LHCN-M2 (cell line): ENCODE measurements around the gene TLE1. TPM values are rescaled to one million over a fixed set of nuclear protein-coding genes. Genes with fewer than 3 reads are reported as not detected.
"Not testable (repeated sequence)": the region's sequence is repeated elsewhere in the genome, so short reads cannot be mapped to it uniquely, and the experiment has no call there.

ENCODE experiments used
- DNase-seq: peaks from one replicate; pipeline ENCODE4 v3.0.0-alpha.2; 2012; ENCODE audit warnings: low read depth
- total RNA-seq: library from RNA; depleted of rRNA; stranded (reverse); fragments of >200 nt; gene quantifications from 2 replicates; pipeline ENCODE4 v1.2.3, GENCODE V29; 2014

The TLE1 gene
- total RNA-seq, 1 experiment from 2014 or later = 40.3 TPM

DNA sequence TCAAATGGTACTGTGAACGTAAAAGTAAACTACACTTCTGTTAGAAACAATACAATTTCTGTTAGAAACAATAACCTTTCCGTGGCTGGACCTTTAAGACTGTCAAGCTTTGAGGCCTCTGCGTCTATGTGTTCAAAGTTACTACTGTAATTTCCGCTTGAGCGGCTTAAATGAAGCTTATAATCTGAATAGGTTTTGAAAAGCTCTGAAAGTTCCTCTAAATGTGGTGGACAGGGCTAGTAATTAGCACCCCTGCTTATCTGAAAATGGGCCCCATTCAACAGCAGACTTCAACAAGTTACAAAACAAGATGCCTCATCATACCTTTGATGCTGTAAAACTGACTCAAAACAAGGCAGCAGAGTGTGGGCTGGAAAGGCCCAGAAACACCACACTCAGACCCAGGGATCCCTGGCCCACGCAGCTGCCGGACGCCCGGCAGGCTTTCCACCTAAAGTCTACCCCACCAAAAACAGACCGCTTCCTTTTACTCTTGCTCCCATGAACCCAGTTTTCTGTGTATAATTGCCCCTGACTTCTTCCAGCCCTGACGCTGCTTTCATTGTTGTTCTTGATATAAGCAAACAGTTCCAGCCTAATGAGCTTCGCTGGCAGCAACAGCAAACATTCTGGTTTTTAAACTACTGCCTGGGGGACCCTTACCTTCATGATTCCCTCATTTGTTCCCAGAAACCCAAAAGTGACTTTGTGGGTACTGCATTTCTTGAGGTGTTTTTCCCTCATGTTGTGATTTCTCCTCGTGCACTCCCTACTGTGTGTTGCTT, 66.7 kb downstream of the TLE1 start:
- DNase-seq = no peak

DNA sequence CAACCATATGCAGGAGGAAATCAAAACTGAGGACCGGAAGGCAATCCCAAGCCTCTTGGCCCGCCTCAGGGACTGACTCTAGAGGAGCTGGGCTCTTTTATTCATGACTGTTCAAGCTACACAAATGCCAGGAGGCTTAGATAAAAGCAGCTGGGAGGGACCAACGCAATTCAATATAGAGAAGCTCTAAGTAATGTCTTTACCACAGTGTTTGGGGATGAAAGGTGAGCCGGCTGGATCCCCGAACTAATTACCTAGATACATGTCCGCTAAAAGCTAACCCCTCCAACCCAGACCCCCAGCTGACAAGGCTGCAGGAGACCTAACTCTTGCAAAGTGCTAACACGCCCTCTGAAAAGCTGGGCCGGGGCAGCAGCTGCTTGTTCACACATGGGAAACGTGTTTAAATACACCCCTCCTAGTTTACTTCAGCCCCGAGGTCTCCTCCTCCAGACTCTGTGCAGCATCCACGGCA, 67.5 kb downstream of the TLE1 start:
- no peak for DNase-seq

DNA sequence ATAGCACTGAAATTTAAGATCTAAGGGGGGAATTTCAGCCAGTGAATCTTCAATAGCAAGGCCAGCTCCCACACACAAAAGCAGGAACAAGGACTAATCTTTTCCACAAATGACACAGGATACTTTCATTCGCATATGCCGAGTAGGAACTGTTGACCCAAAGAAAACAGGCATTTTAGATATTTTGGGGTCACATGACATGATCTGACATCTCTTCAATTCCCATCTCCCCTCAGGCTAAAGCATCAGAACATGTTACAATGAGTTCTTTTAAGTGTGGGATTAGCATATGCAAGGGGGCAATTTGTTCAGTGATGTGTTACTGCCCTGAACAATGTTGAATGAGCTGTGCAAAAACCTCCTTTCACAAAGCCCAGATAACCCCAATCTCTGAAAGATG, 68.2 kb downstream of the TLE1 start:
- DNase-seq = no peak

DNA sequence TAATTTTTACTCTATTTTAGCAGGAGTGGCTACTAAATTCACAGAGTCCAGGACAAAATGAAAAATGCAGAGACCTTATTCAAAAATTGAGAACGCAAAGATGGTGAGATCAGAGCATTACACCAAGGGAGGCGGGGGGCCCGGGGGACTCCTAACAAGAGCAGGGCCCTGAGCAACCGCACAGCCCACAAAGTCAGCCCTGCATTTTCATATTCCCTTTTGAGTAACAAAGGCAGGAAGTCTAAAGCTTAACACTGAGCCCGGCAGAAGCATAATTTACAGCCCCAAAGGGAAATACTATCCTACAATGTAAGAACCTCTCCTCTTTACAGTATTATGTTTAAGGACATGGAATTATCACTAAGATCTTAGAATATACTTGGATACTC, 69.4 kb downstream of the TLE1 start:
- no peak for DNase-seq

DNA sequence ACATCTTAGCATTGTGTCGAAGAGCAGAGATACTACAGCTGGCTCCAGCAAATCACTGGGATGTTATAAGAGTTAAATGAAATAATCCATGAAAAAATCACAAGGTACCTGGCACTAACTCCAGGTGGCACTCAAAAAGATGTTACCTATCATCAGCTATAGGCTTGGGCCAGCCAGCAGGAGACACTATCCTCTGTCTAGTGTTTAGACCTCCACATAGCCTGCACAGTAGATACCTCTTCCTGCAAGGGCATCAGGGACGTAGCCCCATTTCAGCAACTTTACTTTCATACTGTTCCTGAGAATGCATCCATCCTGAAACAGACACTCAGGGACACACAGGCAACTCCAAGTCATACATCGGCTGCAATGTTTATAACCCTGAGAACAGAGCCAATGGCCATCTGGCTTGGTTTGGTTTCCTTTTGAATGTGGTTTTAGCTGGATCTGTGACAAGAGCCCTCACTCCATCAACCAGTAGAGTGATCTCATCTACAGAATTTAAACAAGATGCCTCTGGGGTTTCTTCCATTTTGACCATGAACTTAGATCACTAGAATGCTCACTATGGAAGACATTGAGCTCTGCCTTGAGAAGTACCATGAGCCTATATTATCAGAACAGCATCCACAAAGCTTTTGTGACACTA, 69.9 kb downstream of the TLE1 start:
- DNase-seq = peak; percentile 45

DNA sequence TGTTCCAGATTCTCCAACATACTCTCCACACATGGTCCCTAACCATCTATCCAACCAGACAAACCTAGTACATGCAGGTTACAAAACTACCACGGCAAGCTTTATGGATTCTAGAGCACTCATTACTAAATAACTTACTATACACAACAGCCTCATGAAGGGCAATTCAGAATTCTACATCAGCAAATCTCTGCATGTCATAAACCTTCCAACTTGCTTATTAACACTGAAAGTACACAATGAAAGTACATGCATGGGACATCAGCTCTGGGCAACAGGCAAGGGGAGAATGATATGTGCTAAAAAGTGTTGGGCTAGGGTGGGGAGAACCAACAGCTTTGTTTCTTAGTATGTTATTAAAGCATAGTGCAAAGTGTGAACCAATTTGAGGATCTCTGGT, 70.4 kb downstream of the TLE1 start:
- DNase-seq = no peak

DNA sequence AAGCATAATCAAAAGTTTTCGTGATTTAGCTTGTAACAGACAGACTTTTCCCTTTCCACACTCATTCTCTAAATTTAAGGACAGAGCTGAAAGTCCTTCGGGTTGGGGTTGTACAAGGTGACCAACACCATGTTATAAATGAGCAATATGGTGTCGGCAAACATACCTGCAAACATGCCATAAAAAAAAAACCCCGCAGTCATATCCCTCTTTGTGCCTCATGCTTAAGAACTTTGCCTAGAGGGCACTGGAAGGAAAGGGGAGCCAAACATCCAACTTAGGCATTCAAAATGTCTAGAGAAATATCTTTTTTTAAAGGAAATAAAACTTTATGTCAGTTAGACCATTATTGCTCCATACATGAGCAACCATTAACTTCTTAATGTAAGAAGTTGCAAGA, 73.2 kb downstream of the TLE1 start:
- no peak for DNase-seq

DNA sequence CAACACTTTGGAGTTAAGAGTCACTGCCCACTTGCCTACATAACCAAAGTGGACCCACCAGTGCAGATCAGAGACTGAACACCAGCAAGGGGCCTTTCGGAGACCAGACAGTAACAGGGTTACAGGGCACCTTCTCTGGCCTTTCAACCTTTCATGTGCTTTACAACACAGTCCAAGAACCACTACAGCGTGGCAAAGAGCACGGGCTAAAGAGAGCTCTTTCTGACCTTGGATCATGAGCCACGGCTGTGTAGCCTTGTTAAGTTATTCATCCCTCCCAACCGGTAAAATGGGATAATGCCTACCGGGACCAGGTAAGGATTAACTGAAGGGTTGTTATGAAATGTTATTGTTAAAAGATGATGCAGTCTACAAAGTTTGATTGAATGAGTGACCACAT, 75.0 kb downstream of the TLE1 start:
- DNase-seq = no peak

DNA sequence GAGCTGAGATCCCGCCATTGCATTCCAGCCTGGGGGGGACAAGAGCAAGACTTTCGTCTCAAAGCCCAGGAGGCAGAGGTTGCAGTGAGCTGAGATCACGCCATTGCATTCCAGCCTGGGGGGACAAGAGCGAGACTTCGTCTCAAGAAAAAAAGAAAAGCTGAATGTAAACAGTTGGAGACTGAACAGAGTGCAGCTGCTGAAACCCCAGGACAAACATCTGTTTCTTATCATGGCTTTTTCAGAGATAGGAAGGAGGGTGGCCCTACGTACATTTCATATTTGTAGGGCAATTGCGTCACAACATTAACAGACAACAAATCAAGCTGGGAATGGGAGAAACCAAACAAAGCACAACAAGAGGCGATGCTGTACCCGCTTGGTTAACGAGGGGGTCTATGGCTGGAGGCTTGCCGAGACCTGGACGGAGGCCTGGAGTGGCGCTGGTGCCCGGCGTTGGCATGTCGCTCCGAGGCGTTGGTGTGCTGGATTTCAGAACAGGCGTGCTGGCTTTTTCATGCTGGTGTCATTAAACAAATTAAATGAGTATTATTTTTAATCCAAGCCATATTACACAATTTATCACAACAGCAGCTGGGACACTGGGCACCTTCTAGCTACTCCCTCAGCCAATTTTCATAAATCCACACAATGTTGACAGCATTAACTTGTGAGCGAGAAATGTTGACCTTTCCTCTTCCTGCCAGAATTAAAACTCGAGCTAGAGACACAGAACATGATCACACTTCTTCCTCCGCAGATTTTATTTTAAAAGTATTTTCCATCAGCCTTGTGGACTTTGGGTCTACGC, 76.1 kb downstream of the TLE1 start:
- no peak for DNase-seq

DNA sequence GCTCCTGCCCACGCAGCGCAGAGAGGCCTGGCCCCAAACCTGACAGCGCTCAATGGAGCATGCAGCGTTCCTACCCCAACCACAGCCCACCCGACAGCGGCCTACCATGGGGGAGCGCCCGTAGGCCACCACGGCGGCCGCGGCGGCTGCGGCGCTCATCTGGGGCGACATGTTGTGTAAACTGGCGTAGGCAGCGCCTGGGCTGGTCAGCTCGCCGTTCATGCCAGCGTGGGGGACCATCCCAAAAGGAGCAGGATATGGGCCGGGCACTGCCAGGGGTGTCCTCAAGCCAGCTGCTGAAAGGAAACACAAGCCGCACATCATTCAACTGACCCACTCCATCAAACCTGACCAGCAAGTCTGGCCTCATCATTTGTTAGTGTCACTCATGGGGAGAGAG, 77.7 kb downstream of the TLE1 start:
- no peak for DNase-seq

DNA sequence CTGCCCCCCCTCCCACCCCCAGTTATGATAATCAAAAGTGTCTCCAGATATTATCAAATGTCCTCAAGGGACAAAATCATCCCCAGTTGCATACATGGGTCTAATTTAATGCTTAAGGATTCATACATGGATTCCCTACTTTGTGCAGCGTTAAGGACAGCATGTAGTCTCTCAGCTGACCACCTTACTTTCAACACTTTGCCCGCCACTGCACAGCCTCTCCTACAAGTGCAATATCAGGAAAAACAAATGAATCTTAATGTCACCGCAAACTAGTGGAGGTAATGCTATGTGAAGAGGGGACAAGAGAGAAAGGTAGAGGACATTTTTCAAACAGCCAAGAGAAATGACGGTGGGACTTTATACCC, 78.6 kb downstream of the TLE1 start:
- DNase-seq = no peak

DNA sequence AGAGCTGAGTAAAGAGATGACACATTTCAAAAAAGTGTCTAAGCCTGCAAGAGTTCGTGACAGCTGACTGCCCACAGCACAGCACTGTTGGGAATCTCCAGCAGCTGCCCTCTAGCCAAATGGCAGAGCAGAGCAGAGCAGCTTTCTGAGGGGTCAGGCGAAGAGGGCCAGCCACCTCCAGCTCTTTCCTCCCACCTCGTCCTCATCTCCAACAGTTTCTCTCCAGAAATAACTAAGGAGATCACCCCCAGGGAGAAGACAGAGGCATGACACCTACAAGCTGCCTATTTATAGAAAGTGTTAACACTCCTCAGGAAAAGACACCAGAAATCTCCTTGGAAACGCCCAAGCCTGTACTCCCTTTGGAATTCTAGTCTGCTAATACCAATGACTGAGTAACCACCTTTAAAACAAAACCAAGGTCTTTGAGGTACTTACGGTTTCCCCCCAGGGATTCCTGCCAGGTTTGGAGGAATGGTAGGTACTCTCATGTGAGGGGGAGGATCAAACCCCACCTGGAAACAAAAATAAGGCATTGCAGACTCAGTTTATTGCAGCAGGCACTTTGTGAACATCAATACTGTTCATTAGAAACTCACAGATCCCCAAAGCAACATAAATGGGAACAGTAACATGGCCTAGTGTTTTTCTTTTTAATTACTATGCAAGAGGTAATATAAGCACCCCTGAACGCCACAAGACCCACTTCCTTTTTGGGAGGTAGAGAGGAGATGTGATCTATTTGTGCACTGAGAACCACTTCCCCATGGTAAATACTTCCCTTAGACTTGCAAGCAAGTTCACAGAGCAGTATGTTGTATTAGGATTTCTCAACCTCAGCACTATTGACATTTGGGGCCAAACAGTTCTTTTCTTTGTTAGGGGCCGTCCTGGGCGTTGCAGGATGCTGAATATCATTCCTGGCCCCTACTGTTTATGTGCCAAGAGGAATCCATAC, 79.3 kb downstream of the TLE1 start:
- peak; percentile 85 for DNase-seq

DNA sequence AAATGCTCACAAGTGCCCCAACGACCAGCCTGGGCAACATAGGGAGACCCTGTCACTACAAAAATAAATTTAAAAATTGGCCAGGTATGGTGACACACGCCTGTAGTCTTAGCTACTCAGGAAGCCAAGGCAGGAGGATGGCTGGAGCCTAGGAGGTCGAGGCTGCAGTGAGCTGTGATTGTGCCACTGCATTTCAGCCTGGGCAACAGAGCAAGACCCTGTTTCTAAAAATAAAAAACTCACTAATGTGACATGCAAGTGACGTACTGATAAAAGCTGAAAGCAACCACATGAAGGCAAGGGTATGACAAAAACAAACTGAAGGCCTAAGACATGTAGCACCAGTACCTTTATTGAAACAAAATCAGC, 81.1 kb downstream of the TLE1 start:
- DNase-seq = no peak

DNA sequence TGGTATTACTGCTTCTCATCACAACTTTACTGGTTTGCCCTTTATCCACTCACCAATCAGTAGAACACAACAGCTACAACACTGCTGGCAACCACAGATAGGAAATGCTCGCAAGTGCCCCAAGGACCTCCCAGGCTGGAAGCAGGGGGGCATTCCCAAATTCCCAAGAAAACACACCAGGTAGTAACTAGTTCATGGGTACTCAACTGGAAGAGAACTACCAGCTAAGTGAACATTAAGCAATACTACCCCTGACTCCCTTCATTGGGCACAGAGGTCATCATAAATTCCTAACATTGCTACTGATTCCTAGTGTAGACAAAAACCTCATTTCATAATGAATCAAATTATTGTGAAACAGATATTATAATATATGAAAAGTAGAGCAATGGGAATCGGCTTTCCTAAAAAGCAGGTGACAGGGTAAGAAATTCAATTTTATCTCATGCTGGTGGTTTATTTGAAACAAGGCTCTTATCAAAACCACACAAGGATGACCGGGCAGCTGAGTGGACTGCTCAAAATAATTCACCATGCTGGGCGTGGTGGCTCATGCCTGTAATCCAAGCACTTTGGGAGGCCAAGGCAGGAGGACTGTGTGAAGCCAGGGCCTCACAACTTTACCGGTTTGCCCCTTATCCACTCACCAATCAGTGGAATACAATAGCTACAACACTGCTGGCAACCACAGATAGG, 81.6 kb downstream of the TLE1 start:
- DNase-seq = no peak

DNA sequence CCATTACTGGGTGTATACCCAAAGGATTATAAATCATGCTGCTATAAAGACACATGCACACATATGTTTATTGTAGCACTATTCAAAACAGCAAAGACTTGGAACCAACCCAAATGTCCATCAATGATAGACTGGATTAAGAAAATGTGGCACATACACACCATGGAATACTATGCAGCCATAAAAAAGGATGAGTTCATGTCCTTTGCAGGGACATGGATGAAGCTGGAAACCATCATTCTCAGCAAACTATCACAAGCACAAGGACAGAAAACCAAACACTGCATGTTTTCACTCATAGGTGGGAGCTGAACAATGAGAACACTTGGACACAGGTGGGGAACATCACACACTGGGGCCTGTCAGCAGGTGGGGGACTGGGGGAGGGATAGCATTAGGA, 83.1 kb downstream of the TLE1 start:
- DNase-seq = not testable (repeated sequence)

DNA sequence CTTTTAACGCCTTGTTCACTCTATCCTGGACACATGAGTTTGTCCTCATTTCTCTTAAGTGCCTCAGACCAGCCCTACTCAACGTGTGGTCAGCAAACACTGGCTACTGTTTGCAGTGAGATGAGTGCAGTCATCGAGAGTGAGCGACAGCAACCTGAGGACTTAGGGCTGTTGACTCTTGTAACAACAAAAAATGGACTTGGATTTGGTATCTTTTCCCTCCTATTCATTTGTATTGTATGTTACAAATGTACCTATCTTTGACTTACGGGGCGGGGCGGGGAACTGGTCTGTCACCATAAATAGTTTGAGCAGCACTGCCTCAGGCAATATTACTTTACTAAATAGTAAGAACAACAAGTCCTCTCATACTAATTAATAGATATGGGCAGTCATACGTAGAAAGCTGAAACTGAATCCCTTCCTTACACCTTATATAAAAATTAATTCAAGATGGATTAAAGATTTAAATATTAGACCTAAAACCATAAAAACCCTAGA, 84.1 kb downstream of the TLE1 start:
- DNase-seq = no peak

DNA sequence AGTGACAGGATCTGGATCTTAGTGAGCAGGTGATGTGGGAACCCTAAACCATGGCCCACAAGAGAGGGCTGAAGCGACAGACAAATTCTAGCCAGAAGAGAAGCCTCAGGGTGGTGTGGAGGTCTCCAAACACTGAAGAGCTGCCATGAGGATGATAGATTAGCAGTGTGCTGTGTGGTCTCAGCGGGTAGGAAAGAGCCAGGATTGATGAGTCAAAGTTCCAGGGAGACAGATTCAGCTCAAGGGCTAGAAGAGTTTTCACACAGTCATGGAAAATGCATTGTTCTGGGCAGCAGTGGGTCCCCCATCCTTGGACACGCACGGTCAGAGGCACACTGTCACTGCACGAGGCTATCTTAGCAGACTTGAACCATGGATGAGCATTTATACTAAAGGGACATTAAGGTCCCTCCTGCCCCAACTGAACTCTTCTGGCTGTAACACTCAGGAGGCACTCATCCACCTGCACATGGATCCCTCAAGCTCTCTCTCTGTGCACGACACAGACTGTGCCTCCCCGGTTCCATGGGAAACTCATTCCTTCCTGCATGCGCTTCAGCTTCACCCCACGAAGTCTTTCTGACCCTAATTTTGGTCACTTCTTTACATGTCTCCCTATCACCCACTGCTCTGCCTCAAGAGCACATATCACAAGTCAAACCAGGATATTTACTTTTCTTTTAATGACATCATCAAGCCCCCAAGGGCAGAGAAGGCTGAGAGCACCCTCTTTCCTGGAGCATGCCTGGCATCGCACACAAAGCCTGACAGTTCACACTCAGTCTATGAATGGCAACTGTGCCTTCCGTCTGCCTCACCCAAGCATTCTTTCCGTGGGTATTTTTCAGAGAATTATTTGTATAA, 84.8 kb downstream of the TLE1 start:
- DNase-seq = no peak

DNA sequence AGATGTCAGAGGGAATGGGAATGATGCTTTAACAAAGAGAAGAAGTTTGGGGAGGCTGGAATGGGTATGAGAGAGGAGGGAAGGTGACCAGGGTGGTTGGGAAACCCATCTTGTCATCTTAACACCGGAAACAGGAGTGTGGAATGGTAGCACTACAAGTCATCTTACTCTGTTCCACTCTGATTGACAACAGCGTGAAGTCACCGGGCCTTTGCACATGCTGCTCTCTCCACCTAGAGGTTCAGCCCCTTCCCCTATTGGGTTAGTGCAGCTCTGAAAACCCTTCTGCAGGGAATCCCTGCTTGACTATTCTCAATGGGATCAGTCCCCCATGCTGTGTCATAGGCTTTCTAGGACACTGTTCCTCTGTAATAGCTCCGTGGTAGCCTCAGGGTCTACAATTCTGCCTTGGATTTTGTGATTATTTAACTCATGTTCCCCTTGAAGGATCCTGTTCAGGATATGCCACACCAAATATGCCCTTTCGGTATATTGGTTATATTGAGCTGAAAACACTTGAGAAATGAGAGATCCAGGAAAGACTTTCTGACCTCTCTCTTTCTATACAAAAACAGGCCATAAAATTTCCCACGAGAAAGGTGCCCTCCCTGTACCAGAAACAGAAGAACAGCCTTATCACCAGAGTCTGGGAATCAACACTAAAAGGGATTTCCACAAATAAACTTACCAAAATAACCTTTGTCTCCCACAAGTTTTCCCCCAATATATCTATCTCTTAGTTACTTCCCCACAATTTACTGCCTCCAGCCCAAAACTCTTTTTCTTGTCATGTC, 86.3 kb downstream of the TLE1 start:
- DNase-seq = no peak
